Neural cell (in vitro differentiated cells): Measurements from ENCODE around the gene MBD4. TPM values are rescaled to one million over a fixed set of nuclear protein-coding genes. Genes with fewer than 3 reads are reported as not detected.

Experiments used
- H2AFZ ChIP-seq: fragments of 200-600, 300-800 bp; sonication (generic), shearing (Covaris generic); 2 replicates; pipeline ENCODE4 v1.6.0; 2014; ENCODE audit warnings: low read depth, mild to moderate bottlenecking, antibody characterized with exemption, low read length, moderate library complexity
- H3F3A ChIP-seq: fragments of 200-600 bp; shearing (Covaris generic); 2 replicates; pipeline ENCODE4 v1.6.1; 2016; ENCODE audit warnings: mild to moderate bottlenecking, moderate library complexity, mixed read lengths, antibody characterized with exemption, low read length; ENCODE audit not compliant: insufficient read depth, poor library complexity, severe bottlenecking
- H3K27ac ChIP-seq: fragments of 200-600, 300-800 bp; sonication (generic), shearing (Covaris generic); 2 replicates; pipeline ENCODE4 v1.5.1; 2014; ENCODE audit warnings: mild to moderate bottlenecking, low read length, moderate library complexity
- H3K27me3 ChIP-seq: fragments of 300-800, 200-600 bp; sonication (generic), shearing (Covaris generic); 2 replicates; pipeline ENCODE4 v1.6.0; 2014; ENCODE audit warnings: mild to moderate bottlenecking, low read depth, low read length, moderate library complexity; ENCODE audit not compliant: insufficient read depth
- H3K36me3 ChIP-seq: fragments of 300-800, 200-600 bp; sonication (generic), shearing (Covaris generic); 2 replicates; pipeline ENCODE4 v1.5.1; 2014; ENCODE audit warnings: mild to moderate bottlenecking, antibody characterized with exemption, low read length, moderate library complexity; ENCODE audit not compliant: insufficient read depth
- H3K4me2 ChIP-seq: fragments of 300-800, 200-600 bp; sonication (generic), shearing (Covaris generic); 2 replicates; pipeline ENCODE4 v1.6.0; 2014; ENCODE audit warnings: mild to moderate bottlenecking, low read length
- H3K4me3 ChIP-seq: fragments of 300-800, 200-600 bp; sonication (generic), shearing (Covaris generic); 2 replicates; pipeline ENCODE4 v1.5.1; 2014; ENCODE audit warnings: mild to moderate bottlenecking, low read length, moderate library complexity
- H3K79me2 ChIP-seq: fragments of 200-600 bp; shearing (Covaris generic); replicated peaks from 2 replicates; pipeline ENCODE4 v1.6.0; 2014; ENCODE audit warnings: mild to moderate bottlenecking, low read length, moderate library complexity; ENCODE audit not compliant: insufficient read depth
- H3K9ac ChIP-seq: fragments of 300-800, 200-600 bp; sonication (generic), shearing (Covaris generic); 2 replicates; pipeline ENCODE4 v1.6.1; 2016; ENCODE audit warnings: mild to moderate bottlenecking, low read length, mixed read lengths
- H3K9me2 ChIP-seq: fragments of 200-600 bp; shearing (Covaris generic); 2 replicates; pipeline ENCODE4 v1.6.1; 2016; ENCODE audit warnings: mild to moderate bottlenecking, low read length, mixed read lengths; ENCODE audit not compliant: insufficient read depth
- H3K9me3 ChIP-seq: fragments of 200-600, 300-800 bp; sonication (generic), shearing (Covaris generic); 2 replicates; pipeline ENCODE4 v1.6.1; 2016; ENCODE audit warnings: mild to moderate bottlenecking, mixed run types, low read length, moderate library complexity, mixed read lengths
- H4K20me1 ChIP-seq: fragments of 200-600 bp; shearing (Covaris generic); 2 replicates; pipeline ENCODE4 v1.6.1; 2016; ENCODE audit warnings: mild to moderate bottlenecking, mixed run types; ENCODE audit not compliant: insufficient read depth
- EP300 ChIP-seq: fragments of 450-650 bp; conservative IDR thresholded peaks from 2 replicates; pipeline ENCODE4 v1.6.1; 2014; ENCODE audit warnings: antibody characterized with exemption, mild to moderate bottlenecking, moderate library complexity; ENCODE audit not compliant: poor library complexity, severe bottlenecking
- EZH2 ChIP-seq: fragments of 200-600, 300-800 bp; shearing (Covaris generic), sonication (generic); IDR thresholded peaks from 2 replicates; pipeline ENCODE4 v1.6.1; 2014; ENCODE audit warnings: antibody characterized with exemption, low read length, borderline replicate concordance, mild to moderate bottlenecking; ENCODE audit not compliant: insufficient read depth, poor library complexity, severe bottlenecking
- MXI1 ChIP-seq: fragments of 450-650 bp; conservative IDR thresholded peaks from 2 replicates; pipeline ENCODE4 v1.6.1; 2014; ENCODE audit warnings: antibody characterized with exemption, mild to moderate bottlenecking; ENCODE audit not compliant: poor library complexity, severe bottlenecking
- POLR2AphosphoS5 ChIP-seq: IDR thresholded peaks from 2 replicates; pipeline ENCODE4 v1.6.1; 2012
- RAD21 ChIP-seq: fragments of 450-650 bp; conservative IDR thresholded peaks from 2 replicates; pipeline ENCODE4 v1.6.1; 2014; ENCODE audit warnings: antibody characterized with exemption, mild to moderate bottlenecking, moderate library complexity
- SMC3 ChIP-seq: fragments of 450-650 bp; conservative IDR thresholded peaks from 2 replicates; pipeline ENCODE4 v1.6.1; 2014; ENCODE audit warnings: antibody characterized with exemption, mild to moderate bottlenecking, moderate library complexity; ENCODE audit not compliant: poor library complexity
- TAF1 ChIP-seq: IDR thresholded peaks from 2 replicates; pipeline ENCODE4 v1.6.1; 2012; ENCODE audit warnings: low read depth
- polyA plus RNA-seq: library from polyadenylated mRNA; depleted of rRNA; stranded (reverse); fragments of >200 nt; gene quantifications from 2 replicates; pipeline ENCODE4 v1.2.3, GENCODE V29; 2014
- TF ChIP-seq, protein P1 (sequence below): fragments of 450-650 bp; IDR thresholded peaks from 2 replicates; pipeline ENCODE4 v1.5.1; 2014; ENCODE audit warnings: antibody characterized with exemption, mild to moderate bottlenecking, moderate library complexity; ENCODE audit not compliant: poor library complexity, severe bottlenecking
- TF ChIP-seq, protein P2 (sequence below): IDR thresholded peaks from 2 replicates; pipeline ENCODE4 v1.6.1; 2012; ENCODE audit warnings: borderline replicate concordance

Gene MBD4
- polyA plus RNA-seq, 1 donor from 2014 or later: 50.0 TPM

DNA sequence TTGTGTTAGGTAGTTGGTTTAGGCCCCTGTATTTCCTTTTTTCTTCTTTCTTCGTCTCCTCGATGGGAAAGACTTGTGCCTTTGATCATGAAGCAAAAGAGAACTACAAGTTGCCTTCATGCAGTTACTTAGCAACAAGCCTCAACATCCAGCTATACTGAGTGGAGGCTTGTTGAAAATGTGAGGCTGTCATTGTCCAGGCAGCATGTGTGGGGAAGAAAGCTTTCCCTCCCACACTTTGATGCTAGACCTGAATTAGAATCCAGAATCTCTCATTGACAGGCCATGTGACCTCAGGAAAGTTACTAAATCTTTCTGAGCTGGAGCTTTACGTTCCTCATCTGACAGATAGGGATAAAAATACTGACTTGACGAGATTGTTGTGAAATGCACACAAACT, 24.0 kb upstream of the MBD4 start:
- no peak overlapping the region for H2AFZ ChIP-seq
- H3K27ac ChIP-seq: no peak overlapping the region
- TF ChIP-seq, protein P1, sequence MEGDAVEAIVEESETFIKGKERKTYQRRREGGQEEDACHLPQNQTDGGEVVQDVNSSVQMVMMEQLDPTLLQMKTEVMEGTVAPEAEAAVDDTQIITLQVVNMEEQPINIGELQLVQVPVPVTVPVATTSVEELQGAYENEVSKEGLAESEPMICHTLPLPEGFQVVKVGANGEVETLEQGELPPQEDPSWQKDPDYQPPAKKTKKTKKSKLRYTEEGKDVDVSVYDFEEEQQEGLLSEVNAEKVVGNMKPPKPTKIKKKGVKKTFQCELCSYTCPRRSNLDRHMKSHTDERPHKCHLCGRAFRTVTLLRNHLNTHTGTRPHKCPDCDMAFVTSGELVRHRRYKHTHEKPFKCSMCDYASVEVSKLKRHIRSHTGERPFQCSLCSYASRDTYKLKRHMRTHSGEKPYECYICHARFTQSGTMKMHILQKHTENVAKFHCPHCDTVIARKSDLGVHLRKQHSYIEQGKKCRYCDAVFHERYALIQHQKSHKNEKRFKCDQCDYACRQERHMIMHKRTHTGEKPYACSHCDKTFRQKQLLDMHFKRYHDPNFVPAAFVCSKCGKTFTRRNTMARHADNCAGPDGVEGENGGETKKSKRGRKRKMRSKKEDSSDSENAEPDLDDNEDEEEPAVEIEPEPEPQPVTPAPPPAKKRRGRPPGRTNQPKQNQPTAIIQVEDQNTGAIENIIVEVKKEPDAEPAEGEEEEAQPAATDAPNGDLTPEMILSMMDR: no peak
- TF ChIP-seq MXI1 (no peak), SMC3 (no peak), POLR2AphosphoS5 (no peak), EZH2 (no peak), TAF1 (no peak), EP300 (no peak), RAD21 (no peak)
- TF ChIP-seq, protein P2, sequence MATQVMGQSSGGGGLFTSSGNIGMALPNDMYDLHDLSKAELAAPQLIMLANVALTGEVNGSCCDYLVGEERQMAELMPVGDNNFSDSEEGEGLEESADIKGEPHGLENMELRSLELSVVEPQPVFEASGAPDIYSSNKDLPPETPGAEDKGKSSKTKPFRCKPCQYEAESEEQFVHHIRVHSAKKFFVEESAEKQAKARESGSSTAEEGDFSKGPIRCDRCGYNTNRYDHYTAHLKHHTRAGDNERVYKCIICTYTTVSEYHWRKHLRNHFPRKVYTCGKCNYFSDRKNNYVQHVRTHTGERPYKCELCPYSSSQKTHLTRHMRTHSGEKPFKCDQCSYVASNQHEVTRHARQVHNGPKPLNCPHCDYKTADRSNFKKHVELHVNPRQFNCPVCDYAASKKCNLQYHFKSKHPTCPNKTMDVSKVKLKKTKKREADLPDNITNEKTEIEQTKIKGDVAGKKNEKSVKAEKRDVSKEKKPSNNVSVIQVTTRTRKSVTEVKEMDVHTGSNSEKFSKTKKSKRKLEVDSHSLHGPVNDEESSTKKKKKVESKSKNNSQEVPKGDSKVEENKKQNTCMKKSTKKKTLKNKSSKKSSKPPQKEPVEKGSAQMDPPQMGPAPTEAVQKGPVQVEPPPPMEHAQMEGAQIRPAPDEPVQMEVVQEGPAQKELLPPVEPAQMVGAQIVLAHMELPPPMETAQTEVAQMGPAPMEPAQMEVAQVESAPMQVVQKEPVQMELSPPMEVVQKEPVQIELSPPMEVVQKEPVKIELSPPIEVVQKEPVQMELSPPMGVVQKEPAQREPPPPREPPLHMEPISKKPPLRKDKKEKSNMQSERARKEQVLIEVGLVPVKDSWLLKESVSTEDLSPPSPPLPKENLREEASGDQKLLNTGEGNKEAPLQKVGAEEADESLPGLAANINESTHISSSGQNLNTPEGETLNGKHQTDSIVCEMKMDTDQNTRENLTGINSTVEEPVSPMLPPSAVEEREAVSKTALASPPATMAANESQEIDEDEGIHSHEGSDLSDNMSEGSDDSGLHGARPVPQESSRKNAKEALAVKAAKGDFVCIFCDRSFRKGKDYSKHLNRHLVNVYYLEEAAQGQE: no peak
- no peaks in the 10 kb centered on the region for H3F3A ChIP-seq
- H3K36me3 ChIP-seq: no peaks in the 10 kb centered on the region
- H3K27me3 ChIP-seq: no peaks in the 10 kb centered on the region
- H3K9ac ChIP-seq: no peak overlapping the region
- no peaks in the 10 kb centered on the region for H4K20me1 ChIP-seq
- H3K9me2 ChIP-seq: no peaks in the 10 kb centered on the region
- no peaks in the 10 kb centered on the region for H3K9me3 ChIP-seq
- H3K79me2 ChIP-seq: no peaks in the 10 kb centered on the region
- H3K4me2 ChIP-seq: no peak overlapping the region
- H3K4me3 ChIP-seq: no peak overlapping the region

GRCh38 chr3:129463094-129463493, 23.3 kb upstream of the MBD4 start:
- H3K27ac ChIP-seq: no peak overlapping the region
- no peak overlapping the region for H2AFZ ChIP-seq
- no peaks in the 10 kb centered on the region for H3F3A ChIP-seq
- no peak overlapping the region for H3K4me2 ChIP-seq
- no peaks in the 10 kb centered on the region for H3K36me3 ChIP-seq
- H3K9ac ChIP-seq: no peak overlapping the region
- H3K4me3 ChIP-seq: no peak overlapping the region
- no peaks in the 10 kb centered on the region for H3K9me3 ChIP-seq
- no peaks in the 10 kb centered on the region for H4K20me1 ChIP-seq
- H3K79me2 ChIP-seq: no peaks in the 10 kb centered on the region
- H3K9me2 ChIP-seq: no peaks in the 10 kb centered on the region
- TF ChIP-seq RAD21 (no peak), SMC3 (no peak)
- H3K27me3 ChIP-seq: no peaks in the 10 kb centered on the region

DNA sequence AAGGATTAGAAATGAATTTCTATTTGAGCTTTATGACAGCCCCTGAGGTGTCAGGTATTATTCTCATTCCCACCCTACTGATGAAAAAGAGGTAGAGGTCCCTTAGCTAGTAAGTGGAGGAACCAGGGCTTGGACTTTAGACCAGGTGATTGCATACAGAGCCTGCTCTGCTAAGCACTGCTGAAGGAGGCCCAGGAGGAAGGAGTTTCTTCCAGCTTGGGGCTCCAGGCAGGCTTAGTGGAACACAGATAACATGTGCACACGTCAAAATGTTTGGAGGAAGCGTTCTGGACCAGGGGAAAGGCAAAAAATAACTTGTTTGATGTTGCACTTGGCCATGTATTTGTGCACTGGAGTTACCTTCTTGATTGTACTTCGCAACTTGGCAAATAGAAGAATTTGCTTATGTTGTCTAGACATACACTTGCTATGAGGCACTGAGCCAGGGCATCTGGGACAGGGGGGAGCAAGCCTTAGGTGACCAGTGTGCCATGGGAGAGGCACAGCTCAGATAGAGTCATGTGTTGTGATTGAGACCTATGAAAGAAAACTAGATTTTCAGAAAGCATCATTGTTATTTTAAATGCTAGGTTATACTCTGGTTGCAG, 22.7 kb upstream of the MBD4 start:
- Histone ChIP-seq H3K9ac (no peak overlapping the region), H3K79me2 (no peaks in the 10 kb centered on the region), H3K4me3 (no peak overlapping the region), H3K27me3 (no peaks in the 10 kb centered on the region), H4K20me1 (no peaks in the 10 kb centered on the region), H3K9me3 (no peaks in the 10 kb centered on the region), H3K36me3 (no peaks in the 10 kb centered on the region), H3F3A (no peaks in the 10 kb centered on the region), H3K4me2 (no peak overlapping the region), H2AFZ (no peak overlapping the region), H3K9me2 (no peaks in the 10 kb centered on the region), H3K27ac (no peak overlapping the region)
- TF ChIP-seq EP300 (no peak), RAD21 (no peak), POLR2AphosphoS5 (no peak), EZH2 (no peak)
- TF ChIP-seq, protein P2: no peak
